Measurements from ENCODE around the gene IL27RA. TPM values are rescaled to one million over a fixed set of nuclear protein-coding genes. Genes with fewer than 3 reads are reported as not detected.

The IL27RA gene
- total RNA-seq, 4 donors from 2014 or later = 1.0 to 10.0 (median 3.7) TPM

DNA sequence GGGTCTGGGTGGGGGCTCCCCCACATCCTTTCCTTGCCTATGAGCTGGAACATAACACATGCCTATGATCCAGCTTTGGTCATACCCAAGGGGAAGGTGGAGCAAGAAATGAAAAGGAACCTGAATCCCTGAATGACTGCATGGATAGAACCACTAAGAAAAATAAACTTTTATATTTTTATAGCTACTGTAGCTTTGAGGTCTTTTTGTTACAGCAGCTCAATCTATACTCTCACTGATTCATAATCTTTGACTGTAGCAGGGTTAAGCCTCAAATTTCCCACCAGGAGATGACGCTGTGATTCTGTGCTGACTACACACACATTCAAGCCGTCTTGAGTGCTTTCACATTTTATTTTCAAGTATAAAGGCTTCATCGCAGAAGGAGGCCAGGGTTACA lies 21.5 kb downstream of the IL27RA start:
- Histone ChIP-seq H3K9me3 (no peaks in the 10 kb centered on the region), H3K27me3 (no peaks in the 10 kb centered on the region), H3K4me3 (no peak overlapping the region), H3K36me3 (no peaks in the 10 kb centered on the region), H3K4me1 (peaks cover 0 to 7% of the 10 kb centered on the region in 2 donors), H3K27ac (no peak overlapping the region)
- no peak for DNase-seq
- intact Hi-C loops (cut with DNase I; ENCODE audit: low total_unique reads) = no loop called here
- TF ChIP-seq, protein P1, sequence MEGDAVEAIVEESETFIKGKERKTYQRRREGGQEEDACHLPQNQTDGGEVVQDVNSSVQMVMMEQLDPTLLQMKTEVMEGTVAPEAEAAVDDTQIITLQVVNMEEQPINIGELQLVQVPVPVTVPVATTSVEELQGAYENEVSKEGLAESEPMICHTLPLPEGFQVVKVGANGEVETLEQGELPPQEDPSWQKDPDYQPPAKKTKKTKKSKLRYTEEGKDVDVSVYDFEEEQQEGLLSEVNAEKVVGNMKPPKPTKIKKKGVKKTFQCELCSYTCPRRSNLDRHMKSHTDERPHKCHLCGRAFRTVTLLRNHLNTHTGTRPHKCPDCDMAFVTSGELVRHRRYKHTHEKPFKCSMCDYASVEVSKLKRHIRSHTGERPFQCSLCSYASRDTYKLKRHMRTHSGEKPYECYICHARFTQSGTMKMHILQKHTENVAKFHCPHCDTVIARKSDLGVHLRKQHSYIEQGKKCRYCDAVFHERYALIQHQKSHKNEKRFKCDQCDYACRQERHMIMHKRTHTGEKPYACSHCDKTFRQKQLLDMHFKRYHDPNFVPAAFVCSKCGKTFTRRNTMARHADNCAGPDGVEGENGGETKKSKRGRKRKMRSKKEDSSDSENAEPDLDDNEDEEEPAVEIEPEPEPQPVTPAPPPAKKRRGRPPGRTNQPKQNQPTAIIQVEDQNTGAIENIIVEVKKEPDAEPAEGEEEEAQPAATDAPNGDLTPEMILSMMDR (IDR thresholded peaks at IDR 0.05) = no peak
- no peak for TF ChIP-seq POLR2A (IDR thresholded peaks at IDR 0.05)

DNA sequence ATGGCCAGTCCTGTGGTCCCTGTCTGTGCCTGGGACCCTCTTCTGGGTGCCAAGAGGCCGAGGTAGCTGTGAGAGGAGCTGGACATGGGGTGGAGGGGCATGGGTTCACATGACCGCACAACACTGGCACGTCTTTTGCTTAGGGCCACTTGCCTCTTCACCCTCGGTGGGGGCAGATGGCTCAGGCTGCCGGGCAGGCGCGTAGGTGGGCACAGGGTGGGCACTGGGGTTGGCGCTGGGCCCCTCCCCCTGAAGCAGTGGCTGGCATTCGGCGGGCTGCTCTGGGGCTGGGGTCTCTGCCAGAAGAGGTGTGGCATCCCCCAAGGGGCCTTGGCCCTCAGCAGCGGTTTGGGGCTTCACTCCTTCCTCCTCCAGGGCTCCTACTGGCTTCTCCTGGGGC lies 21.9 kb downstream of the IL27RA start:
- Histone ChIP-seq H3K27ac (no peak overlapping the region), H3K36me3 (no peaks in the 10 kb centered on the region), H3K4me3 (no peak overlapping the region), H3K27me3 (no peaks in the 10 kb centered on the region), H3K9me3 (no peaks in the 10 kb centered on the region), H3K4me1 (peaks cover 0 to 7% of the 10 kb centered on the region in 2 donors)
- DNase-seq = no peak
- intact Hi-C loops (cut with DNase I; ENCODE audit: low total_unique reads) = no loop called here
- no peak for TF ChIP-seq POLR2A (IDR thresholded peaks at IDR 0.05)
- TF ChIP-seq, protein P1 (IDR thresholded peaks at IDR 0.05) = no peak

GRCh38 chr19:14054099-14054498 lies 22.5 kb downstream of the IL27RA start:
- TF ChIP-seq POLR2A (IDR thresholded peaks at IDR 0.05) = no peak
- TF ChIP-seq, protein P1 (IDR thresholded peaks at IDR 0.05) = no peak
- Histone ChIP-seq H3K9me3 (no peaks in the 10 kb centered on the region), H3K36me3 (no peaks in the 10 kb centered on the region), H3K4me1 (peaks cover 0 to 7% of the 10 kb centered on the region in 2 donors), H3K27me3 (no peaks in the 10 kb centered on the region), H3K27ac (no peak overlapping the region), H3K4me3 (no peak overlapping the region)
- no peak for DNase-seq
- intact Hi-C loops (cut with DNase I; ENCODE audit: low total_unique reads) = no loop called here

GRCh38 chr19:14054721-14055120 lies 23.2 kb downstream of the IL27RA start:
- no peak overlapping the region for H3K4me3 ChIP-seq
- peaks cover 0 to 7% of the 10 kb centered on the region in 2 donors for H3K4me1 ChIP-seq
- intact Hi-C loops (cut with DNase I; ENCODE audit: low total_unique reads) = no loop called here
- peaks cover 0 to 2% of the 10 kb centered on the region in 2 donors for H3K27me3 ChIP-seq
- H3K9me3 ChIP-seq = no peaks in the 10 kb centered on the region
- H3K36me3 ChIP-seq = no peaks in the 10 kb centered on the region
- no peak overlapping the region for H3K27ac ChIP-seq
- TF ChIP-seq, protein P1 (IDR thresholded peaks at IDR 0.05) = no peak
- no peak for TF ChIP-seq POLR2A (IDR thresholded peaks at IDR 0.05)
- no peak for DNase-seq

- no peaks in the 10 kb centered on the region for H3K36me3 ChIP-seq
- H3K9me3 ChIP-seq = no peaks in the 10 kb centered on the region
- no peak for TF ChIP-seq POLR2A (IDR thresholded peaks at IDR 0.05)
- TF ChIP-seq, protein P1 (IDR thresholded peaks at IDR 0.05) = no peak
- intact Hi-C loops (cut with DNase I; ENCODE audit: low total_unique reads) = no loop called here
- H3K27ac ChIP-seq = no peak overlapping the region
- peaks cover 0 to 8% of the 10 kb centered on the region in 2 donors for H3K27me3 ChIP-seq
- DNase-seq = no peak
- H3K4me1 ChIP-seq = peaks cover 0 to 7% of the 10 kb centered on the region in 2 donors
- H3K4me3 ChIP-seq = no peak overlapping the region
Observed at GRCh38 chr19:14055396-14055795, 23.8 kb downstream of the IL27RA start.

All from uterus (tissue), 4 donors.